ENCODE data around the gene WASHC3.

- TF ChIP-seq CTCF (IDR thresholded peaks at IDR 0.05) (no peak), POLR2A (IDR thresholded peaks at IDR 0.05) (no peak)
Observed at GRCh38 chr12:101967506-101967905, 94.3 kb downstream of the WASHC3 start.
